Heart left ventricle (tissue), 16 donors: ENCODE data around the gene ALG1L2. TPM values are rescaled to one million over a fixed set of nuclear protein-coding genes. Genes with fewer than 3 reads are reported as not detected.
"Not testable (repeated sequence)": the region's sequence is repeated elsewhere in the genome, so short reads cannot be mapped to it uniquely, and the experiment has no call there.

ENCODE experiments used
- ATAC-seq, 4 donors: fragments of 200-7000 bp; cut with Tn5 transposase; one replicate each; pipeline ENCODE4 v1.9.1; 2020 to 2022; ENCODE audit warnings: moderate library complexity in 4 of 4, mild to moderate bottlenecking in 3 of 4, moderate number of reproducible peaks in 1 of 4
- DNase-seq, 5 donors: peaks; one replicate each; pipeline ENCODE4 v3.0.0-alpha.2; 2020
- H3K27ac ChIP-seq, 12 donors: fragments of 200-600 bp; sonication (generic) in 4 of 12; one replicate each; pipeline versions ENCODE4 v1.5.0 to v1.8.0; 2016 to 2022; ENCODE audit warnings: mild to moderate bottlenecking in 2 of 12
- H3K27me3 ChIP-seq, 9 donors: fragments of 200-600 bp; sonication (generic) in 2 of 9; one replicate each; pipeline versions ENCODE4 v1.5.1 to v1.8.0; 2016 to 2022; ENCODE audit warnings: mild to moderate bottlenecking in 3 of 9
- H3K36me3 ChIP-seq, 9 donors: fragments of 200-600 bp; sonication (generic) in 2 of 9; one replicate each; pipeline versions ENCODE4 v1.5.0 to v1.8.0; 2018 to 2022; ENCODE audit warnings: mild to moderate bottlenecking in 2 of 9
- H3K4me1 ChIP-seq, 12 donors: fragments of 200-600 bp; sonication (generic) in 4 of 12; one replicate each; pipeline versions ENCODE4 v1.5.0 to v1.8.0; 2016 to 2022; ENCODE audit warnings: mild to moderate bottlenecking in 3 of 12
- H3K4me3 ChIP-seq, 12 donors: fragments of 200-600 bp; sonication (generic) in 4 of 12; one replicate each; pipeline versions ENCODE4 v1.5.0 to v1.8.0; 2017 to 2022; ENCODE audit warnings: mild to moderate bottlenecking in 9 of 12, moderate library complexity in 4 of 12
- H3K9me3 ChIP-seq, 12 donors: fragments of 200-600 bp; sonication (generic) in 4 of 12; one replicate each; pipeline versions ENCODE4 v1.5.0 to v1.8.0; 2016 to 2022; ENCODE audit warnings: mild to moderate bottlenecking in 1 of 12
- CTCF ChIP-seq, 12 donors: fragments of 200-600 bp; sonication (generic) in 4 of 12; IDR thresholded peaks; one replicate each; pipeline versions ENCODE4 v1.5.0 to v1.8.0; 2018 to 2022; ENCODE audit warnings: antibody characterized with exemption in 12 of 12, mild to moderate bottlenecking in 5 of 12
- WGBS, 4 donors: extraction: QIAGEN DNeasy Blood & Tissue Kit in 2 of 4; methylation state at CpG; one replicate each; pipeline versions ENCODE4 v1.1.5 to v1.1.7; 2013 to 2018; 5-methylcytosine and 5-hydroxymethylcytosine counted together
- intact Hi-C, 10 donors: fragments of 100-400 bp; cut with DNase I; formaldehyde crosslinking; loops; one replicate each; pipeline versions ENCODE4 v1.11.1 to v1.14.2; 2022
- polyA plus RNA-seq, 2 donors: library from polyadenylated mRNA; stranded (reverse); fragments of 200-250 nt; gene quantifications; one replicate each; pipeline ENCODE4 v1.2.3, GENCODE V29; 2013
- total RNA-seq, 9 donors: library from RNA; depleted of rRNA in 2 of 9; stranded (reverse); fragments of >200 nt in 2 of 9; fragmentation: NEBNext Ultra II Directional in 3 of 9; extraction: Animal tissue kit (Norgen Biotek cat#: 25700) in 3 of 9; gene quantifications; one replicate each; pipeline versions ENCODE4 v1.1.0 to v1.2.4, GENCODE V29; 2016 to 2023
- donor health status: ischemic (EF 13 %, LVEDD 7.1; RV severe dilation, severe dysfunction).
- donor health status: healthy with polysubstance abuse.
- donor health status: DM: no; HTN: yes; CAD: no.
- donor health status: DM: no; HTN: no; CAD: no.
- donor health status: ischemic (EF 25% LVEDD 6.9; RV normal size, moderate dysfunction).
- donor health status: ischemic (EF 25% LVEDD 5.7; RV mildly dilated, moderate dysfunction).
- donor health status: healthy.
- donor health status: DM: yes; HTN: yes; CAD: no.
- donor health status: ischemic (EF 35%, LVEDD 5.7; RV mildly dilated, moderate dysfunction).
- donor health status: nonischemic (EF 11% LVEDD 7.7; RV severe dilation, severe dysfunction).
- donor health status: DM: yes; HTN: yes; CAD: no.
- donor health status: PGD.
- donor health status: ischemic (EF 29% LVEDD 5.4; RV normal size, mild dysfunction).
- donor health status: nonischemic (EF 23%, LVEDD 6.1; RV moderate dilation, normal function).

ALG1L2 gene
- total and polyA plus RNA-seq, 11 donors = 0.38 to 0.45 TPM; not detected in 9

- H3K36me3 ChIP-seq, H3K27ac ChIP-seq, intact Hi-C loops, H3K9me3 ChIP-seq, H3K4me3 ChIP-seq, H3K4me1 ChIP-seq, H3K27me3 ChIP-seq, DNase-seq, ATAC-seq: not testable (repeated sequence)
- 71 to 92% (median 88%) methylated on average over 2 of the region's 2 CpGs for WGBS, 4 donors
Measured at GRCh38 chr3:130125406-130125805, 43.8 kb downstream of the ALG1L2 start.

DNA sequence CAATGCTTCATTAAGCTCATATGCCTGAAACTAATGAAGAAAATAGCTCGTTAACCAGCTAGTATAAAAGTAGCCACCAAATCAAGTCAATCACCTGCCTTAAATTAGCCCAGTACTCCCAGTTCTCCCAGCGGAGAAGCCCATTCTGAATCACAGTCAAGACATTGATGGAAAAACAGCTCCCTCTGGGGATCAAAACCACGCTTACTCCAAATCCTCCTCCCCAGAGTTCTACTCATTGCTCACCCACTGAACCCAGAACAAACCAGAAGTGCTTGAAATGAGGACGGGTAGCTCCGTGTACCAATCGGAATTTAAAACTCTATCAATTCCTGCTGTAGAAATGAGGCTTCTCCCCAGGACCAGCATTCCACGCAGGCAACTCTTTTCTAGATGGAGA, 54.7 kb downstream of the ALG1L2 start:
- intact Hi-C loops, H3K36me3 ChIP-seq, H3K4me1 ChIP-seq, H3K27ac ChIP-seq, ATAC-seq, H3K27me3 ChIP-seq, DNase-seq, H3K4me3 ChIP-seq, H3K9me3 ChIP-seq: not testable (repeated sequence)
- WGBS, 4 donors = 64 to 79% (median 77%) methylated on average over 7 of the region's 7 CpGs

DNA sequence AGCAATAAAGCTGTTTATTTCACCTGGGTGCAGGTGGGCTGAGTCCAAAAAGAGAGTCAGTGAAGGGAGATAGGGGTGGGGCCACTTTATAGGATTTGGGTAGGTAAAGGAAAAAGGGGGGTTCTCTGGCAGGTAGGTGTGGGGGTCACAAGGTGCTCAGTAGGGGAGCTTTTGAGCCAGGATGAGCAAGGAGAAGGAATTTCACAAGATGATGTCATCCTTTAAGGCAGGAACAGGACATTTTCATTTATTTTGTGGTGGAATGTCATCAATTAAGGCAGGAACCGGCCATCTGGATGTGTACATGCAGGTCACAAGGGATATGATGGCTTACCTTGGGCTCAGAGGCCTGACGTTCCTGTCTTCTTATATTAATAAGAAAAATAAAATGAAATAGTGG, 56.1 kb downstream of the ALG1L2 start:
- WGBS, 4 donors = 71 to 77% (median 73%) methylated on average over 2 of the region's 2 CpGs

GRCh38 chr3:130138992-130139391, 57.4 kb downstream of the ALG1L2 start:
- 73 to 87% (median 75%) methylated on average over 6 to 7 of the region's 8 CpGs for WGBS, 4 donors
- H3K36me3 ChIP-seq, H3K27me3 ChIP-seq, ATAC-seq, intact Hi-C loops, H3K4me3 ChIP-seq, H3K4me1 ChIP-seq, H3K9me3 ChIP-seq, H3K27ac ChIP-seq, DNase-seq: not testable (repeated sequence)

More for the DNA sequence above, 56.1 kb downstream of the ALG1L2 start:
- ATAC-seq, H3K4me3 ChIP-seq, H3K4me1 ChIP-seq, intact Hi-C loops, H3K27ac ChIP-seq, DNase-seq, H3K27me3 ChIP-seq, H3K36me3 ChIP-seq, H3K9me3 ChIP-seq: not testable (repeated sequence)

GRCh38 chr3:130140756-130141155, 59.1 kb downstream of the ALG1L2 start:
- H3K27ac ChIP-seq, H3K4me3 ChIP-seq, H3K27me3 ChIP-seq, DNase-seq, H3K4me1 ChIP-seq, intact Hi-C loops, H3K36me3 ChIP-seq, H3K9me3 ChIP-seq, ATAC-seq: not testable (repeated sequence)
- 45 to 57% (median 47%) methylated on average over 16 of the region's 16 CpGs for WGBS, 4 donors

DNA sequence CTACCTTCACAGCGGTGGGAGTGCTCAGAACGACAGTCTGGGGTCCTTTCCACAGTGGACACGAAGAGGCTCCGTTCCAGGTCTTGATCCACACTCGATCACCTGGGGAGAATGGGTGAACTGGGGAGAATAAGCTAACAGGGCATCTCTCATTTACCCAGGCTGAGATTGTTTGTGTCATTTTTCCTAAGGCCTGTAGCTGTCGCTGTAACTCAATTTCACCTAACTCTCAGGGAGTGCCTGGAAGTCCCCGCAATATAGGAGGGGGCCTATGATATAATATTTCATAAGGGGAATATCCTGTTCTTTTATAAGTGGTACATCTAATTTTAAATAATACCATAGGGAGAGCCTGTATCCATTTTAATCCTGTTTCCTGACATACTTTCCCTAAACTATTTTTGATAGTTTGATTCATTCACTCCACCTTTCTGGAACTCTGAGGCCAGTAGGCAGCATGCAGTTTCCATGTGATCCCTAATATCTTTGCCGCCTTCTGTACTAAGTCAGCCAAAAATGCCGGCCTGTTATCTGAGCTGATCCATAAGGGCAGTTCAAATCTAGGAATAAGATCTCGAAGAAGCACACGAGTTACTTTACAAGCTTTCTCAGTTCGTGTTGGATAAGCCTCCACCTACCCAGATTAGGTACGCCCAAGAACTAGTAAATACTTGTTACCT, 62.2 kb downstream of the ALG1L2 start:
- ATAC-seq, H3K36me3 ChIP-seq, intact Hi-C loops, H3K27ac ChIP-seq, H3K27me3 ChIP-seq, DNase-seq, H3K9me3 ChIP-seq, H3K4me3 ChIP-seq, H3K4me1 ChIP-seq: not testable (repeated sequence)
- WGBS, 4 donors = 69 to 80% (median 72%) methylated on average over 13 of the region's 13 CpGs
- TF ChIP-seq CTCF (IDR thresholded peaks at IDR 0.05) = peak in 8 of 12 donors; percentile 15 to 49 (median 39)

DNA sequence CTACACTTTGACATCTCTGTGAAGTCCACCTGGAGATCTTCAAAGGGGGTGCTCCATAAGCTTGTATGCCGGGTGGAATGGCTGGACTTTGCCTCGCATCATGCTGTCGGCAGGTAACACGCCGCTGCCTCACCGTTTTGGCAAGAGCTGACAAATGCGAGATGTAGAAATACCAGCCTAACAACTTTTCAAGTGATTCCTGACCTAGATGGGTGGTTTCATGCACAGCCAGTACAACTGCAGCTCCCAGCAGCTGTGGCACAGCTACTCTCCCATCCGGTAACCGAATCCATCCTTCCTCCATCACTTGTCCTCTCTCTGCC, 62.7 kb downstream of the ALG1L2 start:
- H3K27me3 ChIP-seq, intact Hi-C loops, DNase-seq, H3K36me3 ChIP-seq, H3K4me3 ChIP-seq, H3K27ac ChIP-seq, H3K4me1 ChIP-seq, ATAC-seq, H3K9me3 ChIP-seq: not testable (repeated sequence)
- WGBS, 4 donors = 92 to 97% (median 94%) methylated on average over 9 of the region's 9 CpGs

- ATAC-seq, H3K27me3 ChIP-seq, H3K9me3 ChIP-seq, DNase-seq, H3K4me3 ChIP-seq, H3K36me3 ChIP-seq, H3K27ac ChIP-seq, intact Hi-C loops, H3K4me1 ChIP-seq: not testable (repeated sequence)
- 78 to 90% (median 84%) methylated on average over 5 of the region's 5 CpGs for WGBS, 4 donors
Measured at GRCh38 chr3:130145456-130145855, 63.8 kb downstream of the ALG1L2 start.

DNA sequence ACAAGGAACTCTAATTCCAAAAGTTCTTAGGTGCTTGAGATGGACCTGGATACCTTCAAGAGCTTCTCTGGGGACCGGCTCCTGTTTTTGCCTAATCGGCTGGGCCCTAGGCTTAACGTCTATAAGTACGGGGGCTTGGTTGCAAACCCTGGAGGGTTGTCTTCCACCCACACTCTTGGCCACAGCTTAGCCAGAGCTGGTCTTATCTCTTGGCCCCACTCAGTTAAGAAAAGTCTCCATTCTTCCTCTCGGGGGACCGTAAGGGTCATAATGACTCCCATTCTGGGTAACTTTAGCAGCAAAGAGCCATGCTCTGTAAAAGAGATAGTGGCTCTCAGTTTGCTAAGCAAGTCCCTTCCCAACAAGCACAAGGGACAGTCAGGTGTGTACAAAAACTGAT, 64.8 kb downstream of the ALG1L2 start:
- ATAC-seq = not testable (repeated sequence)

More for the DNA sequence above, 64.8 kb downstream of the ALG1L2 start:
- H3K27me3 ChIP-seq, H3K4me1 ChIP-seq, H3K9me3 ChIP-seq, H3K36me3 ChIP-seq, DNase-seq, H3K4me3 ChIP-seq, H3K27ac ChIP-seq, intact Hi-C loops: not testable (repeated sequence)
- 58 to 69% (median 60%) methylated on average over 6 of the region's 6 CpGs for WGBS, 4 donors
